Measurements from ENCODE around the gene LIX1L. TPM values are rescaled to one million over a fixed set of nuclear protein-coding genes. Genes with fewer than 3 reads are reported as not detected.

LIX1L gene
- total RNA-seq, 1 donor from 2014 or later, result 38.4 TPM

DNA sequence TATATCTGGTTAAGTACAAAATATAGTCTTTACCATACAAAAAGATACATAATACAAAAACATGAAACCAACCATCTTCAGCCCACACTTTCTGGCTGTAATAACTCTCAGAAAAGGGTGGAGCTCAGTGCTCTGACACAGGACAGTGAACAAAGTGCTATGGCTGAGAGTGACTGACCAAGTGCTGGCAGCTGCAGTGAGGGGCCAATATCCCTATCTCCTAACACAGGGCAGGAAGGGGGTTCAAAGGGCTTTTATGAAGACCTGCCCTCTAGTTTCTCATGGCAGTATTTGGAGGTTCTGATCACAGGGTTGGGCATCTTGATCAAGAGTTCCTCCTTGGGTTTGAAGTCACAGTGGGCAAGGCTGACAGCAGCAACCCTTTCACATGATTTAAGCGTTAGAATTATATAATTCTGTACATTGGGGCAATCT, 34.7 kb upstream of the LIX1L start:
- H3K4me1 Mint-ChIP-seq, result peaks cover 56% of the 10 kb centered on the region
- peak overlapping the region; percentile 65 for H3K27ac Mint-ChIP-seq
- DNase-seq, result no peak
- H3K36me3 Mint-ChIP-seq (ENCODE audit: low read depth), result peaks cover 48% of the 10 kb centered on the region
- H3K27me3 Mint-ChIP-seq, result no peaks in the 10 kb centered on the region
- intact Hi-C loops (cut with micrococcal nuclease), result loop anchor here (10.0 kb wide), 1 partner anchor 1552 kb away; the partner anchor contains the start of gene BCL9
- H3K9me3 Mint-ChIP-seq, result no peaks in the 10 kb centered on the region
- peak overlapping the region; percentile 93 for H3K4me3 Mint-ChIP-seq

- peak overlapping the region; percentile 37 for H3K4me3 Mint-ChIP-seq
- H3K27ac Mint-ChIP-seq, result peak overlapping the region; percentile 34
- intact Hi-C loops (cut with micrococcal nuclease), result loop anchor here (10.0 kb wide), 1 partner anchor 1553 kb away; the partner anchor contains the start of gene BCL9
- peaks cover 48% of the 10 kb centered on the region for H3K36me3 Mint-ChIP-seq (ENCODE audit: low read depth)
- no peaks in the 10 kb centered on the region for H3K9me3 Mint-ChIP-seq
- peaks cover 52% of the 10 kb centered on the region for H3K4me1 Mint-ChIP-seq
- H3K27me3 Mint-ChIP-seq, result no peaks in the 10 kb centered on the region
- DNase-seq, result no peak
Observed at GRCh38 chr1:145991735-145992412, 34.1 kb upstream of the LIX1L start.

- Mint-ChIP-seq H3K4me1 (peaks cover 58% of the 10 kb centered on the region), H3K27ac (no peak overlapping the region), H3K4me3 (no peak overlapping the region), H3K27me3 (no peaks in the 10 kb centered on the region), H3K36me3 (ENCODE audit: low read depth) (peaks cover 38% of the 10 kb centered on the region), H3K9me3 (no peaks in the 10 kb centered on the region)
- intact Hi-C loops (cut with micrococcal nuclease), result loop anchor here (10.0 kb wide), 1 partner anchor 1554 kb away; the partner anchor contains the start of gene BCL9
- DNase-seq, result no peak
Observed at GRCh38 chr1:145990249-145990855, 32.5 kb upstream of the LIX1L start.

GRCh38 chr1:145988773-145989172, 31.0 kb upstream of the LIX1L start:
- Mint-ChIP-seq H3K36me3 (ENCODE audit: low read depth) (peaks cover 24% of the 10 kb centered on the region), H3K4me1 (peaks cover 61% of the 10 kb centered on the region), H3K27ac (peak overlapping the region; percentile 9), H3K27me3 (no peaks in the 10 kb centered on the region), H3K4me3 (no peak overlapping the region), H3K9me3 (no peaks in the 10 kb centered on the region)
- intact Hi-C loops (cut with micrococcal nuclease), result no loop called here
- DNase-seq, result no peak

- no peaks in the 10 kb centered on the region for H3K27me3 Mint-ChIP-seq
- H3K4me1 Mint-ChIP-seq, result peaks cover 59% of the 10 kb centered on the region
- no peaks in the 10 kb centered on the region for H3K9me3 Mint-ChIP-seq
- no peak overlapping the region for H3K4me3 Mint-ChIP-seq
- intact Hi-C loops (cut with micrococcal nuclease), result no loop called here
- no peak for DNase-seq
- peaks cover 16% of the 10 kb centered on the region for H3K36me3 Mint-ChIP-seq (ENCODE audit: low read depth)
- H3K27ac Mint-ChIP-seq, result no peak overlapping the region
Observed at GRCh38 chr1:145987926-145988325, 30.1 kb upstream of the LIX1L start.

DNA sequence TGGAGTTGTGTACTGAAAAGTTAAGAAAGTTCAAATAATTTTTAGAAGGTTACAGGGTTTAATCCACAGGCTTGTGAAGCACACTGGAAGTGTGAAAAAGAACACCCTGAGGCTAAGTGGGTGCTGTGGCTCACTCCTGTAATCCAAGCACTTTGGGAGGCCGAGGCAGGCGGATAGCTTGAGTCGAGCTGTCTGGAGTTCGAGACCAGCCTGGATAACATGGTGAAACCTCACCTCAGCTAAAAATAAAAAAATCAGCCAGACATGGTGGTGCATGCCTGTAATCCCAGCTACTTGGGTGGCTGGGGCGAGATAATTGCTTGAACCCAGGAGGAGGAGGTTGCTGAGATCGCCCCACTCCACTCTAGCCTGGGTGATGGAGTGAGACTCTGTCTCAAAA, 28.7 kb upstream of the LIX1L start:
- Mint-ChIP-seq H3K27ac (no peak overlapping the region), H3K4me3 (no peak overlapping the region), H3K4me1 (peaks cover 48% of the 10 kb centered on the region), H3K36me3 (ENCODE audit: low read depth) (peaks cover 3% of the 10 kb centered on the region), H3K9me3 (no peaks in the 10 kb centered on the region), H3K27me3 (no peaks in the 10 kb centered on the region)
- intact Hi-C loops (cut with micrococcal nuclease), result no loop called here
- DNase-seq, result no peak

DNA sequence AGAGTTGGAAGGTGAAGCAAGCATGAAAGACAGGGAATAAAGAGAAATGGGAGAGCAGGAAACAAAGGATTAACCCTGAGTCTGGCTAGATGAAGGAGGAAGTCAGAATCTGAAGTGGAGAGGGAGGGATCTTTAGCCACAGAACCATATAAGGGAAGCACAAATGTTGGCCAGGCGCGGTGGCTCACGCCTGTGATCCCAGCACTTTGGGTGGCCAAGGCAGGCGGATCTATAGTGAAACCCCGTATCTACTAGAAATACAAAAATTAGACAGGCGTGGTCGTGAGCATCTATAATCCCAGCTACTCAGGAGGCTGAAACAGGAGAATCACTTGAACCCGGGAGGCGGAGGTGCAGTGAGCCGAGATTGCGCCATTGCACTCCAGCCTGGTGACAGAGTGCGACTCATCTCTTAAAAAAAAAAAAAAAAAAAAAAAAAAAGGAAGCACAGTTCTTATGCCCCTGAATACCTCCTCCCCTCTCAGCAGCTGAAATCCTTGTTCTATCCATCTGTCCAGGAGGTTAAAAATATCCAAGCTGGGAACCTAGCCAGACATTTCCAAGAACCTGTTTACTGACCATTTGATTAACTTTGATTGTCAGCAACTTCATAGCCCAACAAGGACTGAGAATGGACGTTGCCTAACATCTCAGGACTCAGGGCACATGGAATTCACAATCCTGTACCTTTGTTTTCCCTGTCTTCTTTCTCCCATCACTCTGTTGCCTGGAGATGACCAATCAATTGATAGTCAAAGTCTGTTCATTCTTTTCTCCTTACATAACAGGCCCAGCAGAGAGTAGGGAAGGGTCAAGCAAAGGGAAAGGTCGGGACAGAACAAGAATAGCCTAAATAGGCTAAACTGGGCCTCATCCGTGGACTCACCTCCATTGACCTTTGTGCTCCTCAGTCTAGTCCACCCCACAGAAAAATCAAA, 28.0 kb upstream of the LIX1L start:
- Mint-ChIP-seq H3K4me1 (peaks cover 44% of the 10 kb centered on the region), H3K36me3 (ENCODE audit: low read depth) (peaks cover 2% of the 10 kb centered on the region), H3K9me3 (no peaks in the 10 kb centered on the region), H3K4me3 (peak overlapping the region; percentile 63), H3K27ac (peak overlapping the region; percentile 88), H3K27me3 (no peaks in the 10 kb centered on the region)
- no peak for DNase-seq
- intact Hi-C loops (cut with micrococcal nuclease), result no loop called here

DNA sequence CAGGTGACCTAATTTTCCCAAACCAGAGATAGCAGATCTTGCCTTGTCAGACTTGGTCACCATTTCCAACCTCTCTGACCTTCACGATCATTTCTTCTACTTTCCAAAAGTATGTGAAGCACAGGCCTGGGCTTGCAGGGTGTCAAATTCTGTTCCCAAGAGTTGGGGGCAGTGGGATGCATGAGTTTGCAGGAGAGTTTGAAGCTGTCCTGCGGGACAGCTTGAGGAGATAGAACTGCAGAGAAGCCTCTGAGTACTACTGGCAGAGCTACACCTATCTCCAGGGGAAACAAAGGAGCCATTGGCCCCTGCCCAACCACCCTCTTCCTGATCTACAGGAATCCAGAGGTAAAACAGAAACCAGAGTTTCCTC, 27.3 kb upstream of the LIX1L start:
- H3K27me3 Mint-ChIP-seq, result no peaks in the 10 kb centered on the region
- no peaks in the 10 kb centered on the region for H3K9me3 Mint-ChIP-seq
- peaks cover 2% of the 10 kb centered on the region for H3K36me3 Mint-ChIP-seq (ENCODE audit: low read depth)
- intact Hi-C loops (cut with micrococcal nuclease), result no loop called here
- no peak for DNase-seq
- H3K4me1 Mint-ChIP-seq, result peaks cover 39% of the 10 kb centered on the region
- peak overlapping the region; percentile 88 for H3K27ac Mint-ChIP-seq
- peak overlapping the region; percentile 63 for H3K4me3 Mint-ChIP-seq

- H3K4me3 Mint-ChIP-seq, result peak overlapping the region; percentile 63
- H3K27ac Mint-ChIP-seq, result peak overlapping the region; percentile 88
- H3K4me1 Mint-ChIP-seq, result peaks cover 39% of the 10 kb centered on the region
- H3K36me3 Mint-ChIP-seq (ENCODE audit: low read depth), result peaks cover 2% of the 10 kb centered on the region
- intact Hi-C loops (cut with micrococcal nuclease), result no loop called here
- no peaks in the 10 kb centered on the region for H3K9me3 Mint-ChIP-seq
- no peaks in the 10 kb centered on the region for H3K27me3 Mint-ChIP-seq
- DNase-seq, result no peak
Observed at GRCh38 chr1:145983960-145984830, 26.4 kb upstream of the LIX1L start.

DNA sequence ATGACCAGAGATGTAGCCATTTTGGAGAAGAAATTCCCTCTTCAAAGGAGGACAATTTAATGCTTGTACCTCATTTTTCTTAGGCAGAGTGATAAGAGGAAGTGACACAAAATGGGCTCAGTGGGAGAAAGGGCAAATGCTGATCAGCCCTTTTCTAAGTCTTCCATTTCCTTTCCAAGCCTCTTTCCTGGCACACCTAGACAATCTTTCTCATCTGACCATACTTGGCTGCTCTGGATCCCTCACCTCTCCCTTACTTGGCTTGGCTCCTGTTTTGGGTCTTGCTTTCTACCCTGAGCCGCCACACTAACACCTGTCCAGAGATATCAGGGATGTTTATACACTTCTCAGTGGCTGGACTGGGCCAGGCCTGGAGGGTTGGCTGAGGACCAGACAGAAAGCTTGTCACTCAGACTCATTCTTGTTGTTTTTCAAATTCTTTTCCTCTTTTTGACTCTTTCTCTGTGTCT, 25.4 kb upstream of the LIX1L start:
- Mint-ChIP-seq H3K36me3 (ENCODE audit: low read depth) (peaks cover 2% of the 10 kb centered on the region), H3K27me3 (no peaks in the 10 kb centered on the region), H3K9me3 (no peaks in the 10 kb centered on the region), H3K27ac (peak overlapping the region; percentile 58), H3K4me3 (no peak overlapping the region), H3K4me1 (peaks cover 33% of the 10 kb centered on the region)
- DNase-seq, result no peak
- intact Hi-C loops (cut with micrococcal nuclease), result no loop called here

GRCh38 chr1:145982010-145982723, 24.4 kb upstream of the LIX1L start:
- Mint-ChIP-seq H3K36me3 (ENCODE audit: low read depth) (peaks cover 2% of the 10 kb centered on the region), H3K4me3 (peak overlapping the region; percentile 36), H3K4me1 (peaks cover 31% of the 10 kb centered on the region), H3K27me3 (no peaks in the 10 kb centered on the region), H3K27ac (no peak overlapping the region), H3K9me3 (no peaks in the 10 kb centered on the region)
- intact Hi-C loops (cut with micrococcal nuclease), result no loop called here
- DNase-seq, result no peak

DNA sequence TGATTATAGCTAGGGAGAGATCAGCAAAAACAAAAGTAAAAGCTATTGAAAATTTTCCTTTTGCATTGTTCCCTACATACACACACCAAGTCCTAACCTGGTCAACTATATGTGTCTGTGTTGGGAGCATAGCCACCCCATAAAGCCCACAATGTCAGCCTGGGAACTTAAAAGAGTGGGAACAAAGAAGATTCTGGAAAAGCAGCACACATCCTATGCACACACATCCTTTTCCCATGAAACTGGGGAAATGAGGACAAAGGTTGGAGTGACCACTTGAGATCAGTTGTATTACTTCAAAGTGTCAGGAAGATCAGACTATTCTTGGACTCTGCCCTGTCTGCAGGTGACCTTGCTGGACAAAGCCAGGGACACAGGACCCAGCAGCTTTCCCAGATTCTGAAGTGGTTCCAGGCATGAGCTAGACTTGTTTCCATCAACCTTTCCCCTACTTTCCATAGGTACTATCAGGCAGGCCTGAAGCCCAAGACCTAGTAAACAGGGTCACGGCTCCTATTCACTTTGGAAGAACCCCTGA, 22.7 kb upstream of the LIX1L start:
- H3K27me3 Mint-ChIP-seq, result no peaks in the 10 kb centered on the region
- no peak for DNase-seq
- H3K9me3 Mint-ChIP-seq, result no peaks in the 10 kb centered on the region
- peaks cover 24% of the 10 kb centered on the region for H3K4me1 Mint-ChIP-seq
- intact Hi-C loops (cut with micrococcal nuclease), result loop anchor here (1.0 kb wide), 1 partner anchor 16 kb away; the partner anchor contains the start of gene TXNIP
- no peak overlapping the region for H3K27ac Mint-ChIP-seq
- H3K4me3 Mint-ChIP-seq, result no peak overlapping the region
- H3K36me3 Mint-ChIP-seq (ENCODE audit: low read depth), result peaks cover 2% of the 10 kb centered on the region
